Upper lobe of left lung (tissue), 4 donors: ENCODE measurements around the gene VWA5B2.

ENCODE experiments used
- CTCF ChIP-seq, 6 experiments: fragments of 450-650 bp in 4 of 6; fragments of 200-600 bp in 2 of 6; sonication (generic) in 2 of 6; IDR thresholded peaks; one replicate each; pipeline ENCODE4 v1.5.1; 2016 to 2019; ENCODE audit warnings: antibody characterized with exemption in 6 of 6
- EP300 ChIP-seq, 4 donors: sonication (generic); formaldehyde crosslinking; IDR thresholded peaks; one replicate each; pipeline ENCODE4 v1.5.1; 2017; ENCODE audit warnings: antibody characterized with exemption in 4 of 4, control low read depth in 2 of 4
- POLR2A ChIP-seq, 4 donors: fragments of 450-650 bp; IDR thresholded peaks; one replicate each; pipeline ENCODE4 v1.5.1; 2016 to 2017; ENCODE audit warnings: antibody characterized with exemption in 4 of 4, mild to moderate bottlenecking in 2 of 4
- POLR2AphosphoS5 ChIP-seq, 2 donors: sonication (generic); formaldehyde crosslinking; IDR thresholded peaks; one replicate each; pipeline ENCODE4 v1.5.1; 2017; ENCODE audit warnings: antibody characterized with exemption in 2 of 2

- TF ChIP-seq POLR2A (IDR thresholded peaks at IDR 0.05) (no peak), CTCF (IDR thresholded peaks at IDR 0.05) (no peak), EP300 (IDR thresholded peaks at IDR 0.05) (no peak), POLR2AphosphoS5 (IDR thresholded peaks at IDR 0.05) (no peak)
Observed at GRCh38 chr3:184240384-184241140, 11.2 kb downstream of the VWA5B2 start.
